Natural killer cell (primary cell): ENCODE results near the gene SPECC1L. TPM values are rescaled to one million over a fixed set of nuclear protein-coding genes. Genes with fewer than 3 reads are reported as not detected.

Source experiments
- ATAC-seq, 3 donors: fragments of 150-1000 bp in 2 of 3; fragments of 200-7000 bp in 1 of 3; cut with Tn5 transposase; 1 replicate in 1 of 3; 2 replicates in 2 of 3; pipeline ENCODE4 v1.10.0; 2021; ENCODE audit warnings: mild to moderate bottlenecking in 2 of 3, moderate library complexity in 2 of 3
- DNase-seq, 2 donors: peaks; one replicate each; pipeline versions ENCODE4 v3.0.0 to v3.0.0-alpha.2; 2013 to 2021; ENCODE audit warnings: mixed read lengths in 1 of 2
- H3K27ac ChIP-seq: one replicate; pipeline ENCODE4 v1.5.1; 2013; ENCODE audit warnings: mild to moderate bottlenecking, low read length
- H3K27me3 ChIP-seq: one replicate; pipeline ENCODE4 v1.6.1; 2013; ENCODE audit warnings: low read length; ENCODE audit not compliant: control insufficient read depth, insufficient read depth
- H3K36me3 ChIP-seq: one replicate; pipeline ENCODE4 v1.6.1; 2013; ENCODE audit warnings: low read length; ENCODE audit not compliant: control insufficient read depth, insufficient read depth
- H3K4me1 ChIP-seq: one replicate; pipeline ENCODE4 v1.6.1; 2013; ENCODE audit warnings: low read length; ENCODE audit not compliant: control insufficient read depth, insufficient read depth
- H3K4me3 ChIP-seq: one replicate; pipeline ENCODE4 v1.5.1; 2013; ENCODE audit warnings: low read length
- H3K9me3 ChIP-seq: one replicate; pipeline ENCODE4 v1.6.1; 2013; ENCODE audit warnings: low read length; ENCODE audit not compliant: control insufficient read depth, insufficient read depth
- H3K27ac Mint-ChIP-seq, 2 donors: one replicate each; pipeline ENCODE4 v1.8.0; 2022; ENCODE audit warnings: mild to moderate bottlenecking in 2 of 2, mixed read lengths in 2 of 2, moderate library complexity in 1 of 2
- H3K27me3 Mint-ChIP-seq, 2 donors: one replicate each; pipeline ENCODE4 v1.8.0; 2022; ENCODE audit warnings: low read depth in 2 of 2, mixed read lengths in 2 of 2
- H3K36me3 Mint-ChIP-seq: one replicate; pipeline ENCODE4 v1.8.0; 2022; ENCODE audit warnings: mixed read lengths
- H3K4me1 Mint-ChIP-seq, 2 donors: one replicate each; pipeline ENCODE4 v1.8.0; 2022; ENCODE audit warnings: mixed read lengths in 2 of 2
- H3K4me3 Mint-ChIP-seq: one replicate; pipeline ENCODE4 v1.8.0; 2022; ENCODE audit warnings: mild to moderate bottlenecking, moderate library complexity, mixed read lengths
- H3K9me3 Mint-ChIP-seq, 2 donors: one replicate each; pipeline ENCODE4 v1.8.0; 2022; ENCODE audit warnings: mixed read lengths in 2 of 2
- WGBS: methylation state at CpG from one replicate; pipeline ENCODE4 v1.1.7; 2013; ENCODE audit warnings: missing lambda C conversion rate; ENCODE audit not compliant: insufficient coverage; 5-methylcytosine and 5-hydroxymethylcytosine counted together
- intact Hi-C: fragments of 100-400 bp; cut with micrococcal nuclease; formaldehyde crosslinking; loops from one replicate; pipeline ENCODE4 v1.14.2; 2022
- total RNA-seq, 4 donors: library from RNA; stranded (reverse); fragments of 120-200 nt in 1 of 4; gene quantifications; one replicate each; pipeline versions ENCODE4 v1.2.3 to v1.2.4, GENCODE V29; 2013 to 2022
- TF ChIP-seq, protein P1 (sequence below): fragments of 200-600 bp; IDR thresholded peaks from one replicate; pipeline ENCODE4 v1.8.0; 2022; ENCODE audit warnings: antibody characterized with exemption

The SPECC1L gene
- total RNA-seq, 3 donors from 2014 or later (not counting 1 experiment from before 2014, with no cell fraction given) = 46.1 to 52.9 (median 48.5) TPM

DNA sequence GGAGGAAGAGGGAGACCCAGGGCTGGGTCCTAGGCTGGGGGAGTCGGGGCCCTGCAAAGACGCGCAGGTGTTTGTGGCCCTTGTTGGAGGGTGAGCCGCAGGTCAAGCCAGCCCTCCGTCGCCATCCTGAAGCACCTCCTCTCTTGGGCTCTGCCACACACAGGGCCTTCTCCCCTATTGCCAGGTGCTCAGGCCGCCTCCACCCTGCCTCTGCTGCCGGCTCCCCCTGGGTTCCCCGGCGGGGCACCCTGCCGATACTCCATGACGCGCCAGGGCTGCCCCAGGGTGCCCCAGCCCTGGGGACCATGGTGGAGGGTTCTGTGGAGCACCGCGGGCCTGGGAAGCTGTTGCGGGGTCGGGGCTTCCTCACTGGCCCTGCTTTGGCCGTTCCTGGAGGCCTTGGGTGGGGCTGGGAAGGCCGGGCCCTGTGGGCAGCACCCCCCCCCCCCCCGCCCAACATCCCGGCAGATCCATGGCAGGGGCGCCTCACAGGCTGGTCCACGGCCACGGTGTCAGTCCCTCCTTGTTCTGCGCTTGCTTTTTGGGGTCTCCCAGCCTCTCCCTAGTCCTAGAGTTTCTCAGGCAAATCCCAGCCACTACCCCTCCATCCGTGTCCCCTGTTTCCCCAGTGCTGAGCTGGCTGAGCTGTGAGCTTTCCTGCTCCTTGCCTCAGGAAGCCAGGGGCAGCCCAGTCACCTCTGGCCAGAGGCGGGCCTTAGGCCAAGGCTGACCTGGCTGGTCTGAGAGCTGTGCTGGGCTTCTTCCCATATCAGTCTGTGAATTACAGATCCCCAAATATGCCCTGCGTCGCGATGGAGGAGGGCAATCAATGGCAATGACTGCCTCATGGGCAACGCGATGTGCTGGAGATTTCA is 154.5 kb downstream of the SPECC1L start:
- no peak for DNase-seq
- peaks cover 63% of the 10 kb centered on the region for H3K4me1 ChIP-seq
- Mint-ChIP-seq H3K4me1 (peaks cover 37 to 44% of the 10 kb centered on the region in 2 donors), H3K36me3 (no peaks in the 10 kb centered on the region), H3K27me3 (peaks cover 9 to 14% of the 10 kb centered on the region in 2 donors), H3K27ac (peak overlapping the region; percentile 51 to 94), H3K4me3 (peak overlapping the region; percentile 73), H3K9me3 (no peaks in the 10 kb centered on the region)
- H3K36me3 ChIP-seq = no peaks in the 10 kb centered on the region
- intact Hi-C loops = no loop called here
- WGBS = 95% methylated on average over 31 of the region's 32 CpGs
- ATAC-seq = no peak
- no peak overlapping the region for H3K4me3 ChIP-seq
- TF ChIP-seq, protein P1, sequence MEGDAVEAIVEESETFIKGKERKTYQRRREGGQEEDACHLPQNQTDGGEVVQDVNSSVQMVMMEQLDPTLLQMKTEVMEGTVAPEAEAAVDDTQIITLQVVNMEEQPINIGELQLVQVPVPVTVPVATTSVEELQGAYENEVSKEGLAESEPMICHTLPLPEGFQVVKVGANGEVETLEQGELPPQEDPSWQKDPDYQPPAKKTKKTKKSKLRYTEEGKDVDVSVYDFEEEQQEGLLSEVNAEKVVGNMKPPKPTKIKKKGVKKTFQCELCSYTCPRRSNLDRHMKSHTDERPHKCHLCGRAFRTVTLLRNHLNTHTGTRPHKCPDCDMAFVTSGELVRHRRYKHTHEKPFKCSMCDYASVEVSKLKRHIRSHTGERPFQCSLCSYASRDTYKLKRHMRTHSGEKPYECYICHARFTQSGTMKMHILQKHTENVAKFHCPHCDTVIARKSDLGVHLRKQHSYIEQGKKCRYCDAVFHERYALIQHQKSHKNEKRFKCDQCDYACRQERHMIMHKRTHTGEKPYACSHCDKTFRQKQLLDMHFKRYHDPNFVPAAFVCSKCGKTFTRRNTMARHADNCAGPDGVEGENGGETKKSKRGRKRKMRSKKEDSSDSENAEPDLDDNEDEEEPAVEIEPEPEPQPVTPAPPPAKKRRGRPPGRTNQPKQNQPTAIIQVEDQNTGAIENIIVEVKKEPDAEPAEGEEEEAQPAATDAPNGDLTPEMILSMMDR = no peak
- H3K27me3 ChIP-seq = no peaks in the 10 kb centered on the region
- no peak overlapping the region for H3K27ac ChIP-seq
- H3K9me3 ChIP-seq = no peaks in the 10 kb centered on the region

DNA sequence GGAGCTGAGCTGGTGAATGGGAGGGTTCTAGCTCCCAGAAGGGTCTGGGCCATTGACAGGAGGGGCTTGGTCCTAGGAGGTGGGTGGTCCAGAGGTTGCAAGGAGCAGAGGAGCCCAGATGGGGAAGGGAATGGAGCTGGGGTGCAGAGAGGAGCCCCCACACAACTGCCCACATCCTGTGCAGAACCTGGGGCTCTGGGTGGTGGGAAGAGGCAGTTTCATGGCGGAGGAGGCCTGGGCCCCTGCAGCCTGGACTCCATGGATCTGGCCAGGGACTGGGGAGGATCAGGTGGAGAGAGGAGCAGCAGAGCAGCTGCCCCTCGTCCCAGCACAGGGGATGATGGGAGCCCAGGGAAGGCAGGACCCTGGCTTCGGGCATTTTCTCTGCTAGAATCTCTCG is 155.8 kb downstream of the SPECC1L start:
- Histone ChIP-seq H3K9me3 (no peaks in the 10 kb centered on the region), H3K27me3 (no peaks in the 10 kb centered on the region), H3K27ac (peak overlapping the region; percentile 94), H3K4me1 (peaks cover 76% of the 10 kb centered on the region), H3K4me3 (no peak overlapping the region), H3K36me3 (no peaks in the 10 kb centered on the region)
- H3K9me3 Mint-ChIP-seq = no peaks in the 10 kb centered on the region
- no peaks in the 10 kb centered on the region for H3K36me3 Mint-ChIP-seq
- peak overlapping the region; percentile 73 for H3K4me3 Mint-ChIP-seq
- peaks cover 37 to 47% of the 10 kb centered on the region in 2 donors for H3K4me1 Mint-ChIP-seq
- peaks cover 9 to 14% of the 10 kb centered on the region in 2 donors for H3K27me3 Mint-ChIP-seq
- intact Hi-C loops = no loop called here
- TF ChIP-seq, protein P1 = no peak
- ATAC-seq (no peak), DNase-seq (peak in 1 of 2 donors; percentile 44)
- H3K27ac Mint-ChIP-seq = peak overlapping the region in 1 of 2 donors; percentile 94
- WGBS = 94% methylated on average over 4 of the region's 4 CpGs

DNA sequence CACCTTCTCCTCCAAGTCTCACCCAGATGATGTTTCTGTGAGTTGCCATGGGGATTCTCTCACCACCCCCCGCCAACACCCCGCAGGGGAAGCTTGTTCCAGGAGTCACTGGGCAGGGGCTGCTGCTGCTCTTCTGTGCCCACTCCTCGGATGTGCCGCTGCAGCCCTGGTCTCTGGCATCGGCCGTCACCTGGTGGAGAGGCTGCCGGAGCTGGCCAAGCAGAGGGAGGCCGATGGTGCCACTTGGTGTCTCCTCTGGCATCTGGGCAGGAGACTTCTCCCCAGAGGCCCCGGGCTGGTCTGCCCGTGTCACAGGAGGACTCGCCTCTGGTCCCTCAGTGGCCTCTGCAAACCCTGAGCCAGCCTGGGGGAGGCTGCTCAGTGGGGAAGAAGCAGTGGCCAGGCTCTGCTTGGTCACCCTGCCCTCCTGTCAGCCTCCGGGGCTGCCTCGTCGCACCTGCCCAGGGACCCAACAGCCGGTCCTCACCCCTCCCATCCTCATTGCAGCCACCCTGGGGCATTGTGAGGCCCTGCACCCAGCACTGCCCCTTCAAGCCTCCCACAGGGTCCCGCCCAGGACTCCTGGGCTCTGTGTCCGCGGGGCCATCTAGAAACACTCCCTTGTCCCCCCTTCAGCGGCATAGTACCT is 156.3 kb downstream of the SPECC1L start:
- Mint-ChIP-seq H3K27ac (peak overlapping the region; percentile 73 to 94), H3K27me3 (peaks cover 9 to 14% of the 10 kb centered on the region in 2 donors), H3K9me3 (no peaks in the 10 kb centered on the region), H3K4me1 (peaks cover 37 to 52% of the 10 kb centered on the region in 2 donors), H3K4me3 (peak overlapping the region; percentile 82), H3K36me3 (no peaks in the 10 kb centered on the region)
- peak overlapping the region; percentile 51 for H3K4me3 ChIP-seq
- H3K4me1 ChIP-seq = peaks cover 82% of the 10 kb centered on the region
- ATAC-seq = no peak
- no peaks in the 10 kb centered on the region for H3K9me3 ChIP-seq
- H3K27ac ChIP-seq = peak overlapping the region; percentile 94
- intact Hi-C loops = no loop called here
- peak in 1 of 2 donors; percentile 60 for DNase-seq
- no peaks in the 10 kb centered on the region for H3K27me3 ChIP-seq
- H3K36me3 ChIP-seq = no peaks in the 10 kb centered on the region
- WGBS = 54% methylated on average over 19 of the region's 19 CpGs
- TF ChIP-seq, protein P1 = no peak
